SK-N-MC (cell line): Measurements from ENCODE around the gene ADAMTS10.
"Not testable (repeated sequence)": the region's sequence is repeated elsewhere in the genome, so short reads cannot be mapped to it uniquely, and the experiment has no call there.

ENCODE experiments used
- DNase-seq: peaks from one replicate; pipeline ENCODE4 v3.0.0-alpha.2; 2011; ENCODE audit warnings: low read depth, low spot score
- H3K27ac ChIP-seq: fragments of 200-600 bp; sonication (generic); 2 replicates; pipeline ENCODE4 v1.5.1; 2016; ENCODE audit warnings: mixed run types
- H3K36me3 ChIP-seq: fragments of 200-600 bp; sonication (generic); 2 replicates; pipeline ENCODE4 v1.6.1; 2017; ENCODE audit warnings: antibody characterized with exemption, low read length, mixed read lengths; ENCODE audit not compliant: insufficient read depth
- H3K4me3 ChIP-seq: fragments of 200-600 bp; sonication (generic); 2 replicates; pipeline ENCODE4 v1.5.1; 2016
- H3K9ac ChIP-seq: fragments of 200-600 bp; sonication (generic); 2 replicates; pipeline ENCODE4 v1.8.0; 2017; ENCODE audit warnings: mixed run types, mixed read lengths; ENCODE audit not compliant: insufficient read length
- H3K9me3 ChIP-seq: fragments of 200-600 bp; sonication (generic); 2 replicates; pipeline ENCODE4 v1.6.1; 2017; ENCODE audit warnings: low read depth, mild to moderate bottlenecking, antibody characterized with exemption, low read length, moderate library complexity, mixed read lengths
- EZH2 ChIP-seq: fragments of 200-600 bp; sonication (generic); IDR thresholded peaks from one replicate; pipeline ENCODE4 v1.6.1; 2017; ENCODE audit warnings: antibody characterized with exemption
- FOXP2 ChIP-seq: optimal IDR thresholded peaks from 2 replicates; pipeline ENCODE3; 2011; ENCODE audit warnings: mild to moderate bottlenecking, moderate library complexity; ENCODE audit not compliant: insufficient read depth; ENCODE audit errors: extremely low read length, control extremely low read depth
- POLR2AphosphoS5 ChIP-seq: IDR thresholded peaks from 2 replicates; pipeline ENCODE4 v1.6.1; 2012; ENCODE audit warnings: mild to moderate bottlenecking, low read depth, low read length, borderline replicate concordance

ADAMTS10 gene

GRCh38 chr19:8567522-8568172 is 42.9 kb downstream of the ADAMTS10 start:
- Histone ChIP-seq H3K27ac (no peak overlapping the region), H3K9ac (no peak overlapping the region), H3K9me3 (no peaks in the 10 kb centered on the region), H3K36me3 (no peaks in the 10 kb centered on the region), H3K4me3 (no peak overlapping the region)
- TF ChIP-seq FOXP2: no peak
- no peak for TF ChIP-seq EZH2
- TF ChIP-seq POLR2AphosphoS5: no peak
- no peak for DNase-seq

- H3K36me3 ChIP-seq: no peaks in the 10 kb centered on the region
- H3K4me3 ChIP-seq: no peak overlapping the region
Measured at GRCh38 chr19:8566855-8567254, 43.7 kb downstream of the ADAMTS10 start.

GRCh38 chr19:8564866-8565265 is 45.6 kb downstream of the ADAMTS10 start:
- not testable (repeated sequence) for H3K27ac ChIP-seq, H3K4me3 ChIP-seq, H3K9ac ChIP-seq, DNase-seq, H3K36me3 ChIP-seq, H3K9me3 ChIP-seq

More at GRCh38 chr19:8566855-8567254, 43.7 kb downstream of the ADAMTS10 start:
- Histone ChIP-seq H3K9ac (no peak overlapping the region), H3K9me3 (no peaks in the 10 kb centered on the region), H3K27ac (no peak overlapping the region)
- DNase-seq: no peak
- TF ChIP-seq FOXP2 (no peak), POLR2AphosphoS5 (no peak), EZH2 (no peak)

- DNase-seq: no peak
- Histone ChIP-seq H3K36me3 (no peaks in the 10 kb centered on the region), H3K9ac (no peak overlapping the region), H3K9me3 (no peaks in the 10 kb centered on the region), H3K4me3 (no peak overlapping the region), H3K27ac (no peak overlapping the region)
- TF ChIP-seq POLR2AphosphoS5: no peak
- TF ChIP-seq FOXP2: no peak
- no peak for TF ChIP-seq EZH2
Measured at GRCh38 chr19:8561075-8561764, 49.3 kb downstream of the ADAMTS10 start.

- Histone ChIP-seq H3K36me3 (no peaks in the 10 kb centered on the region), H3K9ac (no peak overlapping the region), H3K9me3 (no peaks in the 10 kb centered on the region), H3K27ac (no peak overlapping the region), H3K4me3 (no peak overlapping the region)
- DNase-seq: no peak
- TF ChIP-seq EZH2: no peak
- no peak for TF ChIP-seq POLR2AphosphoS5
- no peak for TF ChIP-seq FOXP2
Measured at GRCh38 chr19:8558325-8558724, 52.2 kb downstream of the ADAMTS10 start.

- Histone ChIP-seq H3K4me3 (no peak overlapping the region), H3K9ac (no peak overlapping the region), H3K36me3 (no peaks in the 10 kb centered on the region), H3K9me3 (no peaks in the 10 kb centered on the region), H3K27ac (no peak overlapping the region)
- TF ChIP-seq EZH2: no peak
- no peak for TF ChIP-seq POLR2AphosphoS5
- no peak for TF ChIP-seq FOXP2
- no peak for DNase-seq
Measured at GRCh38 chr19:8557642-8558238, 52.8 kb downstream of the ADAMTS10 start.

- H3K9me3 ChIP-seq, H3K9ac ChIP-seq, H3K36me3 ChIP-seq: not testable (repeated sequence)
Measured at GRCh38 chr19:8553729-8554128, 56.8 kb downstream of the ADAMTS10 start.

GRCh38 chr19:8552810-8553209 is 57.7 kb downstream of the ADAMTS10 start:
- DNase-seq: peak; percentile 56
- Histone ChIP-seq H3K27ac (no peak overlapping the region), H3K4me3 (no peak overlapping the region), H3K36me3 (no peaks in the 10 kb centered on the region), H3K9me3 (no peaks in the 10 kb centered on the region), H3K9ac (no peak overlapping the region)
- TF ChIP-seq POLR2AphosphoS5: no peak
- TF ChIP-seq FOXP2: no peak
- TF ChIP-seq EZH2: no peak

More at GRCh38 chr19:8553729-8554128, 56.8 kb downstream of the ADAMTS10 start:
- H3K4me3 ChIP-seq, H3K27ac ChIP-seq, DNase-seq: not testable (repeated sequence)

GRCh38 chr19:8550070-8550469 is 60.4 kb downstream of the ADAMTS10 start:
- Histone ChIP-seq H3K4me3 (no peak overlapping the region), H3K27ac (no peak overlapping the region), H3K36me3 (no peaks in the 10 kb centered on the region), H3K9ac (no peak overlapping the region), H3K9me3 (no peaks in the 10 kb centered on the region)
- DNase-seq: no peak
- TF ChIP-seq FOXP2: no peak
- TF ChIP-seq EZH2: no peak
- TF ChIP-seq POLR2AphosphoS5: no peak
